Testis (tissue), 3 donors: ENCODE results near the gene ROBO1. TPM values are rescaled to one million over a fixed set of nuclear protein-coding genes. Genes with fewer than 3 reads are reported as not detected.

Source experiments
- DNase-seq: peaks from one replicate; pipeline ENCODE4 v3.0.0-alpha.2; 2019
- H3K27ac ChIP-seq, 2 donors: fragments of 200-600 bp; sonication (generic); one replicate each; pipeline ENCODE4 v1.5.1; 2019
- H3K27me3 ChIP-seq: fragments of 200-600 bp; sonication (generic); one replicate; pipeline ENCODE4 v1.5.1; 2019
- H3K36me3 ChIP-seq: fragments of 200-600 bp; sonication (generic); one replicate; pipeline ENCODE4 v1.5.1; 2017; ENCODE audit warnings: low read depth; ENCODE audit errors: missing control alignments
- H3K4me1 ChIP-seq: fragments of 200-600 bp; sonication (generic); one replicate; pipeline ENCODE4 v1.5.1; 2019
- H3K4me3 ChIP-seq, 2 donors: fragments of 200-600 bp; sonication (generic); one replicate each; pipeline ENCODE4 v1.5.1; 2017 to 2019
- H3K9me3 ChIP-seq: fragments of 200-600 bp; sonication (generic); one replicate; pipeline ENCODE4 v1.5.1; 2017
- POLR2A ChIP-seq: fragments of 450-650 bp; IDR thresholded peaks from one replicate; pipeline ENCODE4 v1.6.1; 2017; ENCODE audit warnings: antibody characterized with exemption, mild to moderate bottlenecking, moderate library complexity
- WGBS, 2 donors: methylation state at CpG; one replicate each; pipeline ENCODE4 v1.1.5; 2018; 5-methylcytosine and 5-hydroxymethylcytosine counted together
- intact Hi-C: fragments of 100-400 bp; cut with DNase I; formaldehyde crosslinking; loops from one replicate; pipeline ENCODE4 v1.15.1; 2023; ENCODE audit warnings: low total_unique reads
- polyA plus RNA-seq: library from polyadenylated mRNA; stranded (reverse); fragments of 350-450 nt; fragmentation: Illumina TruSeq; extraction: RNeasy Lipid Tissue Mini Kit (QIAGEN cat#74804); gene quantifications from one replicate; pipeline ENCODE4 v1.2.3, GENCODE V29; 2014; ENCODE audit warnings: low read depth, low replicate concordance; ENCODE audit not compliant: insufficient read depth
- total RNA-seq, 2 donors: library from RNA; depleted of rRNA; stranded (reverse); fragments of >200 nt; gene quantifications; one replicate each; pipeline ENCODE4 v1.2.3, GENCODE V29; 2016
- TF ChIP-seq, protein P1 (sequence below), 3 experiments: fragments of 450-650 bp in 2 of 3; fragments of 200-600 bp in 1 of 3; sonication (generic) in 1 of 3; IDR thresholded peaks; one replicate each; pipeline ENCODE4 v1.5.1; 2016 to 2019; ENCODE audit warnings: antibody characterized with exemption in 3 of 3, mild to moderate bottlenecking in 2 of 3, moderate library complexity in 1 of 3

Gene ROBO1
- total and polyA plus RNA-seq, 3 donors from 2014 or later = 39.4 to 45.1 (median 42.6) TPM

DNA sequence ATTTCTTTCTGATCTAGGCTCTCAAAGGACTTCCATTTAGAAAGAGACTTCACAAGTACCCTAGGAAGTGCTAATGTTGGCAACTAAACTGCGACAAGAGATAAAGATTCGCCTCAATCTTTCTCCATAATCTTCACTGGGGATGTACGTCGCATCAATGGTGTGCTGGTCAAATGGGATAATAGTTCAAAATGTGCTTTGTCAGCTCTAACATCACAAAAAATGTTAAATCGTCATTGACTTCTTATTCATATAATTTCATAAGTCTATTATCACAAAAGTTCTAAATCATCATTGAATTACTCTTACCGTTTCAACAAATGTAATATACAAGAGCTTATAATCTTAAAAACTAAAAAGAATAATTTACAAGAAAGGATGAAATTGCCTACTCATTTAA, 727.7 kb downstream of the ROBO1 start:
- intact Hi-C loops = no loop called here
- Histone ChIP-seq H3K4me3 (no peak overlapping the region), H3K27ac (no peak overlapping the region), H3K36me3 (no peaks in the 10 kb centered on the region), H3K9me3 (no peaks in the 10 kb centered on the region), H3K4me1 (no peaks in the 10 kb centered on the region), H3K27me3 (no peaks in the 10 kb centered on the region)
- TF ChIP-seq POLR2A = no peak
- TF ChIP-seq, protein P1, sequence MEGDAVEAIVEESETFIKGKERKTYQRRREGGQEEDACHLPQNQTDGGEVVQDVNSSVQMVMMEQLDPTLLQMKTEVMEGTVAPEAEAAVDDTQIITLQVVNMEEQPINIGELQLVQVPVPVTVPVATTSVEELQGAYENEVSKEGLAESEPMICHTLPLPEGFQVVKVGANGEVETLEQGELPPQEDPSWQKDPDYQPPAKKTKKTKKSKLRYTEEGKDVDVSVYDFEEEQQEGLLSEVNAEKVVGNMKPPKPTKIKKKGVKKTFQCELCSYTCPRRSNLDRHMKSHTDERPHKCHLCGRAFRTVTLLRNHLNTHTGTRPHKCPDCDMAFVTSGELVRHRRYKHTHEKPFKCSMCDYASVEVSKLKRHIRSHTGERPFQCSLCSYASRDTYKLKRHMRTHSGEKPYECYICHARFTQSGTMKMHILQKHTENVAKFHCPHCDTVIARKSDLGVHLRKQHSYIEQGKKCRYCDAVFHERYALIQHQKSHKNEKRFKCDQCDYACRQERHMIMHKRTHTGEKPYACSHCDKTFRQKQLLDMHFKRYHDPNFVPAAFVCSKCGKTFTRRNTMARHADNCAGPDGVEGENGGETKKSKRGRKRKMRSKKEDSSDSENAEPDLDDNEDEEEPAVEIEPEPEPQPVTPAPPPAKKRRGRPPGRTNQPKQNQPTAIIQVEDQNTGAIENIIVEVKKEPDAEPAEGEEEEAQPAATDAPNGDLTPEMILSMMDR (IDR thresholded peaks at IDR 0.05) = no peak
- WGBS, 2 donors = 96 to 97% methylated on average over 6 of the region's 6 CpGs
- no peak for DNase-seq

DNA sequence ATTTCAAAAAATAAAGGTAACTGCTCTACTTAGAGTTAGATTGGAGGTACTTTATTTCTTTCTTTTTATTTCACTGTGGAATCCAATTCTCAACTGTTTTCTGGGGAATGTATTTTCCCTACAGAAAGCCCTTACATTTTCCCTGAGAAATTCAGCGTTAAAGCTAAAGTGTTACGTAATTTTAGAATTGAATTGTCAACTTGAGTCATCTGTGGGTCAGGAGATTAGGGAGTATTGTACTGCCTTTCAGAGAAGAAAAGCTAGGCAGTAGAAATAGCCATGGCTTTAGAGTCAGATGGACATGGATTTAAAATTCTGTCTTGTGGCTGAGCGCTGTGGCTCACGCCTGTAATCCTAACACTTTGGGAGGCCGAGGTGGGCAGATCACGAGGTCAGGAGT, 728.6 kb downstream of the ROBO1 start:
- TF ChIP-seq, protein P1 (IDR thresholded peaks at IDR 0.05) = no peak
- TF ChIP-seq POLR2A = no peak
- H3K4me3 ChIP-seq = no peak overlapping the region
- intact Hi-C loops = no loop called here
- H3K36me3 ChIP-seq = no peaks in the 10 kb centered on the region
- WGBS, 2 donors = 92 to 97% methylated on average over 6 of the region's 6 CpGs
- H3K27me3 ChIP-seq = no peaks in the 10 kb centered on the region
- no peaks in the 10 kb centered on the region for H3K4me1 ChIP-seq
- no peaks in the 10 kb centered on the region for H3K9me3 ChIP-seq
- no peak for DNase-seq
- no peak overlapping the region for H3K27ac ChIP-seq

DNA sequence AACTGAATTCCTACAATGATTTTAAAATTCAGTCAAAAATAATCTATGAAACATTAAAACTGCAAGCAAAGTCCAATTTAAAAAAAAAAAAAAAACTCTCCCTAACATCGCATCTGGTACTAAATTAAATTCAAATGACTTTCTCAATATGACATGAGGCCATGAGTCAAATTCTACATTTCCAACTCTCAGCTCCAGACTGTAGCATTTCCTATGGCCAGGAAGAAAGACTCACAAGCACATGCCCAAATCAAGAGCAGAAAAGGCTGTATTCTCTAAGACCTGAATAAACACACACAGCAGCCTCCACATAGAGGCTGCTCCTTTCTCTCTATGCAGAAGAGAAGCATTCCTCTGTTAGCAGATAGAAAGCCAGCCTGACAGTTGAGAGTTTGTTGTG, 729.2 kb downstream of the ROBO1 start:
- WGBS, 2 donors = 81 to 87% methylated on average over 1 of the region's 1 CpG
- H3K27me3 ChIP-seq = no peaks in the 10 kb centered on the region
- no peaks in the 10 kb centered on the region for H3K4me1 ChIP-seq
- H3K27ac ChIP-seq = no peak overlapping the region
- intact Hi-C loops = no loop called here
- H3K9me3 ChIP-seq = no peaks in the 10 kb centered on the region
- H3K36me3 ChIP-seq = no peaks in the 10 kb centered on the region
- H3K4me3 ChIP-seq = no peak overlapping the region
- DNase-seq = no peak
- TF ChIP-seq POLR2A = no peak
- TF ChIP-seq, protein P1 (IDR thresholded peaks at IDR 0.05) = no peak

DNA sequence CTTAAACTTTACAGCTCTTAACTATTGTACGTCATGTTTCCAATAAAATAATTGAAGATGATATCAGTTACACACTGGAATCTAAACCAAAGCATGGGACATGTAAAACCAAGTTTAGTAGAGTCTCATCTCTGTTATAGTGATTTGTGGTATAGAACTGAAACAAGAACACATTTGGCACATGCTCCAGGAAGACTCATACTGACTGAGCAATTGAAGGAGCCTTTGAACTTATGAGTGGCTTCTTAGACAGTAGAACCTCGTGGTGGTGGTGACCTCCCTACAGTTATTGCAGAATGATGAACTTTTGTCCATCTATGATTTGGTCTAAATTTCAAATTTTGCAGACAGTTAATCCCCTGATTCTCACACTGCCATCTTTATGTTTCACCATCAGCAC, 729.7 kb downstream of the ROBO1 start:
- no peaks in the 10 kb centered on the region for H3K27me3 ChIP-seq
- no peak for DNase-seq
- WGBS, 2 donors = 76 to 81% methylated on average over 2 of the region's 2 CpGs
- H3K36me3 ChIP-seq = no peaks in the 10 kb centered on the region
- no peaks in the 10 kb centered on the region for H3K4me1 ChIP-seq
- no peak overlapping the region for H3K4me3 ChIP-seq
- TF ChIP-seq POLR2A = no peak
- TF ChIP-seq, protein P1 (IDR thresholded peaks at IDR 0.05) = no peak
- H3K9me3 ChIP-seq = no peaks in the 10 kb centered on the region
- no peak overlapping the region for H3K27ac ChIP-seq
- intact Hi-C loops = no loop called here

DNA sequence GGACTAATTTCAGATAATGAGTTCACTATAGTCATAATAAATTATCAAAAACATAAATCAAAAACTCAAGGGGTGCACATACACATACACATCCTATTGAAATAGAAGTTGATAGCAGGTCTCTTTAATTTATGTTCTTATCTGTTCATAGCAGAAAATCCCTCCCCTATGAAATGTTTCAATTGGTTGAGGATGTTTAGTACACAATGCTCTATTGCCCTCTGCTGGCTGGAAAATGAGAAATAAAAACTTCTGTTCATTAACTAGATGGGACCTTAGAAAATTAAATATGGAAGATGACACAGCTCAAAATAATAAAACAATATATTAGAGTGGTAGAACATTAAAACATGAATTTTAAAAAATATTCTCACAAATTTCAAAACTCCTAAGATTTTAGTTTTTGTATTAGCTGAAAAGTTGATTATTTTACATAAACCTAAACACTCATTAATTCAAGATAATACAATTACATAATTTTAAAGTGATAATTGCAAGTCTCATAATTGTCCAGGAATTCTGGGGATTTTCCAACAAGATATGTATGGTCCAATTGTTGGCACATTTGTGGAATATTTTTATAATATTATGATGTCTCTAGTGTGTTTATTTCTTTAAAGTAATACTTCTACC, 735.0 kb downstream of the ROBO1 start:
- H3K9me3 ChIP-seq = no peaks in the 10 kb centered on the region
- H3K4me1 ChIP-seq = no peaks in the 10 kb centered on the region
- no peak for DNase-seq
- H3K36me3 ChIP-seq = no peaks in the 10 kb centered on the region
- TF ChIP-seq POLR2A = no peak
- TF ChIP-seq, protein P1 (IDR thresholded peaks at IDR 0.05) = peak; percentile 48 to 71 (median 52)
- H3K27me3 ChIP-seq = no peaks in the 10 kb centered on the region
- intact Hi-C loops = no loop called here
- no peak overlapping the region for H3K27ac ChIP-seq
- no peak overlapping the region for H3K4me3 ChIP-seq
